ENCODE measurements around the gene HPCAL1. TPM values are rescaled to one million over a fixed set of nuclear protein-coding genes. Genes with fewer than 3 reads are reported as not detected.

Gene HPCAL1
- total and polyA plus RNA-seq, 2 donors (not counting 1 experiment from before 2014, with no cell fraction given), result 60.3 to 65.1 TPM

- H3K9me3 Mint-ChIP-seq (ENCODE audit: insufficient read depth), result no peaks in the 10 kb centered on the region
- Histone ChIP-seq H3K36me3 (replicated peaks in 1 of 2; ENCODE audit: control extremely low read depth in 1 of 2, control insufficient read depth in 1 of 2, extremely low read depth in 1 of 2, insufficient read depth in 2 of 2, low read length in 1 of 2) (peaks cover 0 to 57% of the 10 kb centered on the region in 2 experiments), H3K9me3 (ENCODE audit: control extremely low read depth in 1 of 3, control insufficient read depth in 2 of 3, insufficient read depth in 1 of 3, low read length in 2 of 3) (no peaks in the 10 kb centered on the region), H3K4me2 (replicated peaks; ENCODE audit: low read depth, low read length, poor library complexity, severe bottlenecking) (no peak overlapping the region), H3K4me1 (ENCODE audit: control insufficient read depth in 2 of 2, insufficient read depth in 2 of 2, low read length in 2 of 2) (no peaks in the 10 kb centered on the region), H4K20me1 (ENCODE audit: control insufficient read depth, insufficient read depth, low read length, poor library complexity, severe bottlenecking) (no peaks in the 10 kb centered on the region), H2AFZ (ENCODE audit: insufficient read depth, low read depth, low read length, poor library complexity, severe bottlenecking) (no peak overlapping the region), H3K27ac (ENCODE audit: low read length in 2 of 2) (no peak overlapping the region), H3K27me3 (replicated peaks in 1 of 4; ENCODE audit: control extremely low read depth in 1 of 4, control insufficient read depth in 3 of 4, insufficient read depth in 4 of 4, low read length in 3 of 4) (no peaks in the 10 kb centered on the region), H3K4me3 (ENCODE audit: control extremely low read depth in 1 of 5, extremely low read depth in 1 of 5, insufficient read depth in 1 of 5, low read depth in 2 of 5, low read length in 4 of 5) (no peak overlapping the region), H3K9ac (ENCODE audit: low read length) (no peak overlapping the region), H3K79me2 (ENCODE audit: control insufficient read depth, insufficient read depth, low read length) (no peaks in the 10 kb centered on the region)
- TF ChIP-seq, protein P1, sequence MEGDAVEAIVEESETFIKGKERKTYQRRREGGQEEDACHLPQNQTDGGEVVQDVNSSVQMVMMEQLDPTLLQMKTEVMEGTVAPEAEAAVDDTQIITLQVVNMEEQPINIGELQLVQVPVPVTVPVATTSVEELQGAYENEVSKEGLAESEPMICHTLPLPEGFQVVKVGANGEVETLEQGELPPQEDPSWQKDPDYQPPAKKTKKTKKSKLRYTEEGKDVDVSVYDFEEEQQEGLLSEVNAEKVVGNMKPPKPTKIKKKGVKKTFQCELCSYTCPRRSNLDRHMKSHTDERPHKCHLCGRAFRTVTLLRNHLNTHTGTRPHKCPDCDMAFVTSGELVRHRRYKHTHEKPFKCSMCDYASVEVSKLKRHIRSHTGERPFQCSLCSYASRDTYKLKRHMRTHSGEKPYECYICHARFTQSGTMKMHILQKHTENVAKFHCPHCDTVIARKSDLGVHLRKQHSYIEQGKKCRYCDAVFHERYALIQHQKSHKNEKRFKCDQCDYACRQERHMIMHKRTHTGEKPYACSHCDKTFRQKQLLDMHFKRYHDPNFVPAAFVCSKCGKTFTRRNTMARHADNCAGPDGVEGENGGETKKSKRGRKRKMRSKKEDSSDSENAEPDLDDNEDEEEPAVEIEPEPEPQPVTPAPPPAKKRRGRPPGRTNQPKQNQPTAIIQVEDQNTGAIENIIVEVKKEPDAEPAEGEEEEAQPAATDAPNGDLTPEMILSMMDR (IDR thresholded peaks at IDR 0.05), result no peak
- no peak for TF ChIP-seq EZH2 (IDR thresholded peaks at IDR 0.05; ENCODE audit: borderline replicate concordance, insufficient read depth, low read depth, low read length, poor library complexity, severe bottlenecking)
- POLR2A ChIA-PET, result interaction anchor here (0.6 kb wide), 1 partner anchor 14 kb away, joined by 9 read pairs; no protein-coding TSS in a partner anchor
- ATAC-seq (ENCODE audit: low read depth), result no peak
- H3K27me3 Mint-ChIP-seq, result no peaks in the 10 kb centered on the region
- intact Hi-C loops (cut with micrococcal nuclease), result no loop called here
- no peaks in the 10 kb centered on the region for H3K4me1 Mint-ChIP-seq
- no peak for DNase-seq
- WGBS (ENCODE audit: insufficient coverage), result 83% methylated on average over 10 of the region's 11 CpGs
- CTCF ChIA-PET, result interaction anchor here (1.8 kb wide), 1 partner anchor 11 kb away, joined by 8 read pairs; no protein-coding TSS in a partner anchor
- H3K27ac Mint-ChIP-seq, result no peak overlapping the region
- no peak overlapping the region for H3K4me3 Mint-ChIP-seq
These were observed 121.3 kb downstream of the HPCAL1 start for GRCh38 chr2:10424051-10424450.

- H3K27me3 ChIP-seq (replicated peaks in 1 of 4; ENCODE audit: control extremely low read depth in 1 of 4, control insufficient read depth in 3 of 4, insufficient read depth in 4 of 4, low read length in 3 of 4), result no peaks in the 10 kb centered on the region
- no peak overlapping the region for H3K27ac Mint-ChIP-seq
- H4K20me1 ChIP-seq (ENCODE audit: control insufficient read depth, insufficient read depth, low read length, poor library complexity, severe bottlenecking), result no peaks in the 10 kb centered on the region
- DNase-seq (no peak), ATAC-seq (ENCODE audit: low read depth) (no peak)
- peaks cover 0 to 51% of the 10 kb centered on the region in 2 experiments for H3K36me3 ChIP-seq (replicated peaks in 1 of 2; ENCODE audit: control extremely low read depth in 1 of 2, control insufficient read depth in 1 of 2, extremely low read depth in 1 of 2, insufficient read depth in 2 of 2, low read length in 1 of 2)
- no peaks in the 10 kb centered on the region for H3K4me1 Mint-ChIP-seq
- intact Hi-C loops (cut with micrococcal nuclease), result no loop called here
- H3K4me2 ChIP-seq (replicated peaks; ENCODE audit: low read depth, low read length, poor library complexity, severe bottlenecking), result no peak overlapping the region
- 83% methylated on average over 8 of the region's 8 CpGs for WGBS (ENCODE audit: insufficient coverage)
- no peaks in the 10 kb centered on the region for H3K27me3 Mint-ChIP-seq
- no peaks in the 10 kb centered on the region for H3K79me2 ChIP-seq (ENCODE audit: control insufficient read depth, insufficient read depth, low read length)
- no peak overlapping the region for H3K27ac ChIP-seq (ENCODE audit: low read length in 2 of 2)
- no peaks in the 10 kb centered on the region for H3K4me1 ChIP-seq (ENCODE audit: control insufficient read depth in 2 of 2, insufficient read depth in 2 of 2, low read length in 2 of 2)
- no peaks in the 10 kb centered on the region for H3K9me3 ChIP-seq (ENCODE audit: control extremely low read depth in 1 of 3, control insufficient read depth in 2 of 3, insufficient read depth in 1 of 3, low read length in 2 of 3)
- no peaks in the 10 kb centered on the region for H3K9me3 Mint-ChIP-seq (ENCODE audit: insufficient read depth)
- no peak overlapping the region for H2AFZ ChIP-seq (ENCODE audit: insufficient read depth, low read depth, low read length, poor library complexity, severe bottlenecking)
- H3K4me3 Mint-ChIP-seq, result no peak overlapping the region
- ChIA-PET POLR2A (interaction anchor here (0.6 kb wide), 1 partner anchor 874 kb away, joined by 3 read pairs; no protein-coding TSS in a partner anchor), CTCF (interaction anchor here (1.0 to 1.9 kb wide), 4 partner anchors 10 to 352 kb away, joined by 4 to 10 read pairs (median 6); no protein-coding TSS in a partner anchor)
- no peak overlapping the region for H3K4me3 ChIP-seq (ENCODE audit: control extremely low read depth in 1 of 5, extremely low read depth in 1 of 5, insufficient read depth in 1 of 5, low read depth in 2 of 5, low read length in 4 of 5)
- TF ChIP-seq EZH2 (IDR thresholded peaks at IDR 0.05; ENCODE audit: borderline replicate concordance, insufficient read depth, low read depth, low read length, poor library complexity, severe bottlenecking), result no peak
- TF ChIP-seq, protein P1 (IDR thresholded peaks at IDR 0.05), result no peak
- no peak overlapping the region for H3K9ac ChIP-seq (ENCODE audit: low read length)
These were observed 122.3 kb downstream of the HPCAL1 start for GRCh38 chr2:10424916-10425505.
